NB4 (cell line): Measurements from ENCODE around the gene GP1BA.

Experiments
- POLR2A ChIP-seq: IDR thresholded peaks from 2 replicates; pipeline ENCODE4 v1.6.1; 2011; ENCODE audit warnings: mild to moderate bottlenecking; ENCODE audit not compliant: insufficient read length; ENCODE audit errors: extremely low read depth
- TF ChIP-seq, protein P1 (sequence below): IDR thresholded peaks from one replicate; pipeline ENCODE4 v1.5.1; 2012; ENCODE audit warnings: low read depth, low read length
- TF ChIP-seq, protein P2 (sequence below): IDR thresholded peaks from 2 replicates; pipeline ENCODE4 v1.6.1; 2011; ENCODE audit warnings: low read depth, low read length

DNA sequence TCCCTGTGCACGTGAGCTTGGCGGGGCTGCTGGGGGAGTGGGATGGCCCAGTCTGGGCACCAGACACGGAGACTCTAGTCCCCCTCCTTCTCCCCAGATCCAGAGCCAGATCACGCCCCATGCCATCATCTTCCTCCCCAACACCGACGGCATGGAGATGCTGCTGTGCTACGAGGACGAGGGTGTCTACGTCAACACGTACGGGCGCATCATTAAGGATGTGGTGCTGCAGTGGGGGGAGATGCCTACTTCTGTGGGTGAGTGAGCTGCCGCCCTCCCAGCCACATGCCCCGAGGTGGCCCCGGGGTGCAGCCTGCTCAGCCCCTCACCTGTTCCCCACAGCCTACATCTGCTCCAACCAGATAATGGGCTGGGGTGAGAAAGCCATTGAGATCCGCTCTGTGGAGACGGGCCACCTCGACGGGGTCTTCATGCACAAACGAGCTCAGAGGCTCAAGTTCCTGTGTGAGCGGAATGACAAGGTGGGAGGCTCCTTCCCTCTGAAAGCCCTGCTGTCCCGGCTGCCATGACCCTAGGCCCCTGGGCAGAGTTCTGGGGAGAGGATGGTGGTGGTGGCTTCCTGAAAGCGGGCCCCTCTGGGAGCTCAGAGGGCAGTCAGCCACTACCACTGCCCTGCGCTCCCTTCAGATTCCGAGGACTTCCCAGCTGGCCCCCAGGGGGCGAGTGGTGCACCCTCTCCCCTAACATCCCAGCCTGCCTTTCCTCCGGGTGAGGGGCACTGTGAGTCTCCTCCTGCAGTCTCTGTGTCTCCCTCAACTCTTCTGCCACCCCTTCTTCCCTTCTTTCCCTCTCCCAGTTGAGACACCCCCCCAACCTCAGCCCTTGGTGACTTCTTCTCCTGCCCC, 35.5 kb upstream of the GP1BA start:
- no peak for TF ChIP-seq POLR2A
- TF ChIP-seq, protein P1, sequence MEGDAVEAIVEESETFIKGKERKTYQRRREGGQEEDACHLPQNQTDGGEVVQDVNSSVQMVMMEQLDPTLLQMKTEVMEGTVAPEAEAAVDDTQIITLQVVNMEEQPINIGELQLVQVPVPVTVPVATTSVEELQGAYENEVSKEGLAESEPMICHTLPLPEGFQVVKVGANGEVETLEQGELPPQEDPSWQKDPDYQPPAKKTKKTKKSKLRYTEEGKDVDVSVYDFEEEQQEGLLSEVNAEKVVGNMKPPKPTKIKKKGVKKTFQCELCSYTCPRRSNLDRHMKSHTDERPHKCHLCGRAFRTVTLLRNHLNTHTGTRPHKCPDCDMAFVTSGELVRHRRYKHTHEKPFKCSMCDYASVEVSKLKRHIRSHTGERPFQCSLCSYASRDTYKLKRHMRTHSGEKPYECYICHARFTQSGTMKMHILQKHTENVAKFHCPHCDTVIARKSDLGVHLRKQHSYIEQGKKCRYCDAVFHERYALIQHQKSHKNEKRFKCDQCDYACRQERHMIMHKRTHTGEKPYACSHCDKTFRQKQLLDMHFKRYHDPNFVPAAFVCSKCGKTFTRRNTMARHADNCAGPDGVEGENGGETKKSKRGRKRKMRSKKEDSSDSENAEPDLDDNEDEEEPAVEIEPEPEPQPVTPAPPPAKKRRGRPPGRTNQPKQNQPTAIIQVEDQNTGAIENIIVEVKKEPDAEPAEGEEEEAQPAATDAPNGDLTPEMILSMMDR: no peak
- TF ChIP-seq, protein P2, sequence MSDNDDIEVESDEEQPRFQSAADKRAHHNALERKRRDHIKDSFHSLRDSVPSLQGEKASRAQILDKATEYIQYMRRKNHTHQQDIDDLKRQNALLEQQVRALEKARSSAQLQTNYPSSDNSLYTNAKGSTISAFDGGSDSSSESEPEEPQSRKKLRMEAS: no peak
